Central memory CD8-positive, alpha-beta T cell (primary cell): ENCODE measurements around the gene LHCGR.

Experiments used
- ATAC-seq: fragments of 150-1000 bp; cut with Tn5 transposase; replicated peaks from 2 replicates; pipeline ENCODE4 v1.10.0; 2022; ENCODE audit warnings: mild to moderate bottlenecking, moderate FRiP score, moderate number of reproducible peaks; ENCODE audit not compliant: poor library complexity, severe bottlenecking; ENCODE audit errors: extremely low read depth
- DNase-seq, 2 donors: peaks; one replicate each; pipeline ENCODE4 v3.0.0; 2021; ENCODE audit warnings: low spot score in 2 of 2
- H3K27ac Mint-ChIP-seq: one replicate; pipeline ENCODE4 v1.8.0; 2022; ENCODE audit warnings: low read depth, mild to moderate bottlenecking, moderate library complexity, mixed read lengths
- H3K27me3 Mint-ChIP-seq: one replicate; pipeline ENCODE4 v1.8.0; 2022; ENCODE audit warnings: mixed read lengths
- H3K36me3 Mint-ChIP-seq: one replicate; pipeline ENCODE4 v1.8.0; 2022; ENCODE audit warnings: mild to moderate bottlenecking, moderate library complexity, mixed read lengths; ENCODE audit not compliant: insufficient read depth
- H3K4me1 Mint-ChIP-seq: one replicate; pipeline ENCODE4 v1.8.0; 2022; ENCODE audit warnings: mixed read lengths
- H3K4me3 Mint-ChIP-seq: one replicate; pipeline ENCODE4 v1.8.0; 2022; ENCODE audit warnings: mild to moderate bottlenecking, moderate library complexity, mixed read lengths
- H3K9me3 Mint-ChIP-seq: one replicate; pipeline ENCODE4 v1.8.0; 2022; ENCODE audit warnings: mixed read lengths

Gene LHCGR

DNA sequence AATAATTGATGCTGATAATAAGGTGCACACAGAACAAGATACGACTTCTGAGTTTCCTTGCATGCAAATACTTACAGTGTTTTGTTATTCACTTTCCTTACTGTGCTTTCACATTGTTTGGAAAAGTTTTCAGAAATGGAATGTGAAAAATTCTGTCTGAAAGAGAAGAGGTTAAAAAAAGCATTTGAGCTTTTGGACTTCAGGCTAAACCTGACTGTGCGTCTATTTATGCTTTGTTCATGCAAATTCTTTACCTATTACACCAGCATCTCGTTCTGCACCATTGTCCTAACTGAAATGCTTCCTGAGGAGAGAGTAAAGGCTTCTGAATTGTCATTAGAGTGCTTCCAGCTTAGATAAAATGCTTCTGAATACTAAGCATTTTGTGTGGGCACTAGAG, 61.4 kb downstream of the LHCGR start:
- no peaks in the 10 kb centered on the region for H3K36me3 Mint-ChIP-seq
- H3K4me3 Mint-ChIP-seq: no peak overlapping the region
- DNase-seq: no peak
- no peaks in the 10 kb centered on the region for H3K4me1 Mint-ChIP-seq
- no peaks in the 10 kb centered on the region for H3K9me3 Mint-ChIP-seq
- peaks cover 16% of the 10 kb centered on the region for H3K27me3 Mint-ChIP-seq
- no peak for ATAC-seq
- no peak overlapping the region for H3K27ac Mint-ChIP-seq

DNA sequence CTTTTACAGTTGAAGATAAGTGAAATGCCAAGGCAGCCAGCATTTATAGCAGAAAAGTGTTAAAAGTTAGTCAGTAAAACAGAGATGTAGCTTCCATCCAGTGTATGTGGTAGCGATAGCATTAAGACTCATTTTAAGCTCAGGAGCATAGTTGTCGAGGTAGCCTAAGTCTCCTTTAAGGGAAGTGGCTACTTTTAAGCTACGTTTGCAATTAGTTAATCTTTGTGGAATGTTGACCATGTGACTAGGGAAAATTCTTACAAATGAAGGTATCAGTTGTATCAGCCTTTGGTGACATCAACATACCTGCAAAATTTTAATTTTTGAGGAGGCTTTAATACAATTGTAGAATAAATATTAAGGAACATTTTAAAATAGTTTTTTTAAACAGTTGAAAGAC, 61.9 kb downstream of the LHCGR start:
- H3K27ac Mint-ChIP-seq: no peak overlapping the region
- H3K4me1 Mint-ChIP-seq: no peaks in the 10 kb centered on the region
- H3K4me3 Mint-ChIP-seq: no peak overlapping the region
- no peak for ATAC-seq
- no peaks in the 10 kb centered on the region for H3K9me3 Mint-ChIP-seq
- H3K36me3 Mint-ChIP-seq: no peaks in the 10 kb centered on the region
- peaks cover 16% of the 10 kb centered on the region for H3K27me3 Mint-ChIP-seq
- DNase-seq: no peak

DNA sequence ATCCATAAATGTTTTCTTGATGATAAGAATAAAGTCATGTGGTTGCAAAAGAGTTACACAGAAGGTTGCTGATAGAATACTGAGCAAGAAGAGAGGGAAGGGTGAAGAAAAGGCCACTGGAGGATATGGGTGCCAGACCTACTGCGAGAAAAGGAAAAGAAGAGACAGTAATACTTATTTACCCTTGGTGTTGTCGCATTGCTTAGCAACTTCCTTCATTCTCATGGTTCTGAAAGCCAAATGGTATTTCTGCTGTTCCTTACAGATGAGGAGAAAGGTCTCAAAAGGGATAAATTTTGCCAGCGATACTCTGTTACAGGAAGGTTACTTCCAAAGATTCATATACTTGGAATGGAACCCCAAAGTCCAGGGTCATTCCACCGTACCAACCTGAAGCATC, 62.5 kb downstream of the LHCGR start:
- H3K27ac Mint-ChIP-seq: no peak overlapping the region
- ATAC-seq (no peak), DNase-seq (no peak)

GRCh38 chr2:48691935-48692691, 63.4 kb downstream of the LHCGR start:
- H3K36me3 Mint-ChIP-seq: no peaks in the 10 kb centered on the region
- H3K4me3 Mint-ChIP-seq: no peak overlapping the region
- H3K27ac Mint-ChIP-seq: no peak overlapping the region
- no peaks in the 10 kb centered on the region for H3K9me3 Mint-ChIP-seq
- DNase-seq (no peak), ATAC-seq (no peak)
- no peaks in the 10 kb centered on the region for H3K4me1 Mint-ChIP-seq
- peaks cover 16% of the 10 kb centered on the region for H3K27me3 Mint-ChIP-seq

More for the DNA sequence above, 62.5 kb downstream of the LHCGR start:
- peaks cover 16% of the 10 kb centered on the region for H3K27me3 Mint-ChIP-seq
- no peaks in the 10 kb centered on the region for H3K36me3 Mint-ChIP-seq
- H3K9me3 Mint-ChIP-seq: no peaks in the 10 kb centered on the region
- H3K4me3 Mint-ChIP-seq: no peak overlapping the region
- H3K4me1 Mint-ChIP-seq: no peaks in the 10 kb centered on the region

GRCh38 chr2:48685126-48685525, 70.4 kb downstream of the LHCGR start:
- Mint-ChIP-seq H3K27me3 (peaks cover 33% of the 10 kb centered on the region), H3K36me3 (no peaks in the 10 kb centered on the region), H3K4me1 (no peaks in the 10 kb centered on the region), H3K4me3 (no peak overlapping the region), H3K9me3 (no peaks in the 10 kb centered on the region), H3K27ac (no peak overlapping the region)
- DNase-seq (no peak), ATAC-seq (no peak)

- Mint-ChIP-seq H3K4me1 (no peaks in the 10 kb centered on the region), H3K27me3 (peaks cover 12% of the 10 kb centered on the region), H3K36me3 (no peaks in the 10 kb centered on the region), H3K4me3 (no peak overlapping the region), H3K27ac (no peak overlapping the region), H3K9me3 (no peaks in the 10 kb centered on the region)
- DNase-seq (no peak), ATAC-seq (no peak)
These were observed 78.1 kb downstream of the LHCGR start for GRCh38 chr2:48677450-48677849.

DNA sequence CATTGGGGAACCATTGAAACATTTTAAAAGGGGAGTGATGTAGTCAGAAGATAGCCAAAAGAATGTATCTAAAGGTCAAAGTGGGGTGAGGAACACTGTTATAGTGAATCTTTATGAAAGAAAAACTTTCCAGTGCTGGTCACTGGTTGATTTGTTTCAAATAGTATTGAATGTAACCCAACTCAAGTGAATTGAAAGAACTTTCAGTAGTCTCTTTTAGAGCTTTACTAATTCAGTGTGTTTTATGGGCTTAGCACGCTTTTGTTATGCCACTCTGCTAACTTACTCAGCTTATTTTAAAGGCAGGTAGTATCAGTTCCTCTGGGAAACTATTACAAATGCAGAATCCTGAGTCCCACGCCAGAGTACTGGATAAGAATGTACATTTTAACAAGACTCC, 80.6 kb downstream of the LHCGR start:
- no peaks in the 10 kb centered on the region for H3K4me1 Mint-ChIP-seq
- no peaks in the 10 kb centered on the region for H3K36me3 Mint-ChIP-seq
- H3K9me3 Mint-ChIP-seq: no peaks in the 10 kb centered on the region
- no peak for DNase-seq
- H3K27ac Mint-ChIP-seq: no peak overlapping the region
- no peak overlapping the region for H3K4me3 Mint-ChIP-seq
- H3K27me3 Mint-ChIP-seq: peaks cover 17% of the 10 kb centered on the region
- ATAC-seq: no peak

- ATAC-seq (no peak), DNase-seq (no peak)
- peaks cover 23% of the 10 kb centered on the region for H3K27me3 Mint-ChIP-seq
- no peaks in the 10 kb centered on the region for H3K9me3 Mint-ChIP-seq
- no peaks in the 10 kb centered on the region for H3K36me3 Mint-ChIP-seq
- no peak overlapping the region for H3K27ac Mint-ChIP-seq
- no peak overlapping the region for H3K4me3 Mint-ChIP-seq
- no peaks in the 10 kb centered on the region for H3K4me1 Mint-ChIP-seq
These were observed 81.9 kb downstream of the LHCGR start for GRCh38 chr2:48673581-48673980.

DNA sequence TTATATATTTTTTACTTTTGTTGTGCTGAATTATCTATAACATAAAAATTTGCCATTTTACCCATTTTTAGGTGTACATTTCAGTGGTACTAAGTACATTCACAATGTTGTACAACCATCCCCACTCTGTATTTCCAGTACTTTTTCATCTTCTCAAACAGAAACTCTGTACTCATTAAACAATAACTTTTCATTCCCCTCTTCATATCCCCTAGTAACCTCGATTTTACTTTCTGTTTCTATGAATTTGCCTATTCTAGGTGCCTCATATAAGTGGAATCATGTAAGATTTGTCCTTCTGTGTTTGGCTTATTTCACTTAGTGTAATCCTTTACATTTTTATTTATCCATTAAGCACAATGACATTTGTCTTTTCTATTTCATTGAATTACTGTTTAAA, 86.5 kb downstream of the LHCGR start:
- ATAC-seq (no peak), DNase-seq (no peak)
- H3K4me3 Mint-ChIP-seq: no peak overlapping the region
- H3K4me1 Mint-ChIP-seq: no peaks in the 10 kb centered on the region
- no peak overlapping the region for H3K27ac Mint-ChIP-seq
- H3K9me3 Mint-ChIP-seq: no peaks in the 10 kb centered on the region
- peaks cover 33% of the 10 kb centered on the region for H3K27me3 Mint-ChIP-seq
- H3K36me3 Mint-ChIP-seq: no peaks in the 10 kb centered on the region

DNA sequence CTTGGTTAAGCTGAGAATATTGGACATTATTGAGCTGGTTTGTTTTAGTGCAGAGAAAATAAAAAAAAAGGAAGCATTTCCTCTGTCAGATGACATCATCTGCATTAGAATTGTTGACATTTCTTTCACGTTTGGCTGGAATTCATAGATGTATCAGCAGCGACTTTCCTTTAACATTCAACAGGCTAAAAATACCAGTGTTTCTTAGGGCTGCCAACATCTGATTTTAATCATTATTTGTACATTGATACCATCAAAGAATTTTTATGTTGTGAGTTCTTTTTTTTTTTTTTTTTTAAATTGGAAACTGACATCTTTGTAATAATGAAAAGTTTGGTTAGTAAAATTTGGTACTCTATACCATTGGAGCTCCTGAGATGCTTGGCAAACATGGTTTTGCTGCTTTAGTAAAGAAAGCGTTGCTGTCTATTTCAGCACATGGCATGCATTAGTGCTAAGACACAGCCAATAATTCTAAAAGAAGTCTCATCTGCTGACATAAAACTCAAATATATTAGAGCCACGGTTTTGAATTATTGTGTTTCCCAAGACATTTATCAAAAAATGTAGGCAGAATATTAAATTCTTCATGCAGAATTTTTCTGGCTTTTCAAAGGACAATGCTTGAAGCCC, 104.2 kb downstream of the LHCGR start:
- Mint-ChIP-seq H3K27ac (no peak overlapping the region), H3K9me3 (no peaks in the 10 kb centered on the region), H3K4me3 (no peak overlapping the region), H3K4me1 (no peaks in the 10 kb centered on the region), H3K27me3 (no peaks in the 10 kb centered on the region), H3K36me3 (peaks cover 1% of the 10 kb centered on the region)
- DNase-seq: no peak
- no peak for ATAC-seq

GRCh38 chr2:48638261-48638660, 117.3 kb downstream of the LHCGR start:
- Mint-ChIP-seq H3K4me3 (no peak overlapping the region), H3K27ac (no peak overlapping the region), H3K36me3 (no peaks in the 10 kb centered on the region), H3K9me3 (peaks cover 8% of the 10 kb centered on the region), H3K27me3 (peaks cover 35% of the 10 kb centered on the region), H3K4me1 (no peaks in the 10 kb centered on the region)
- ATAC-seq (no peak), DNase-seq (no peak)
